ENCODE measurements around the gene MAD1L1.

The MAD1L1 gene

DNA sequence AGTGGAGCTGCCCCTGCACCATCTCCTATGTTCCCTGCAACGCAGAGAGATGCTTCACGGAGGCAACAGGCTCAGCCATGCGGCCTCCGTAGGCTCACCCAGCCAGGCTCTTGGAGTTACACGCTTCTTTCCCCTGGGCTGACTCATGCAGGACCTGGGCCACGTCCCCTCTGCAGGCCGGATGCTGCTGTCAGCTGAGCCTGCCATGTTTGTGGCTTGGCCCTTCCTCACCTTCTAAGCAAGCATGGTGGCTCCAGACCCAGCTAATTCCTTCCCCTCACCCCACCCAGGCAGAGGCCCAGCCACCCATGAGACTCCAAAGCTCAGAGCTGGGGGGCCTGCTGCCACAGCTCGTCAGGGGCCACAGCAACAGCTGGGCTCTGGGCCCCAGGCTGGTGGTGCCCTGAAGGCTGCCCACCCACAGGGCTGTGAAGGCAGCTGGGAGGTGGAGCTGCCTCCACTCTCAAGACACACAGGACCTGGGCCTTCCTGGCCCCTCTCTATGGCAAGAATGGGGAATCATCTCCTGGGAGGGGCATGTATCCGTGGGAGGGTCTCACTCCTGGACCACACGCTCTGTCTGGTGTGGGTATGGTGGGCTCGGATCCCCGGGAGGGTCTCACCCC, 343.1 kb downstream of the MAD1L1 start:
- 94% methylated on average over 12 of the region's 12 CpGs for WGBS
- no peak overlapping the region for H3K4me3 ChIP-seq (ENCODE audit: low read length)
- no peaks in the 10 kb centered on the region for H3K4me1 ChIP-seq (ENCODE audit: insufficient read depth, low read length)
- no peaks in the 10 kb centered on the region for H3K9me3 ChIP-seq (ENCODE audit: insufficient read depth, low read depth, low read length)
- H3K27ac ChIP-seq (ENCODE audit: low read depth, low read length), result no peak overlapping the region
- H3K36me3 ChIP-seq (ENCODE audit: insufficient read depth, low read length), result peaks cover 19% of the 10 kb centered on the region
- no peaks in the 10 kb centered on the region for H3K27me3 ChIP-seq (ENCODE audit: insufficient read depth, low read length)
- no peak overlapping the region for H3K9ac ChIP-seq (ENCODE audit: low read depth, low read length)

GRCh38 chr7:1889091-1889490, 343.7 kb downstream of the MAD1L1 start:
- H3K4me1 ChIP-seq (ENCODE audit: insufficient read depth, low read length), result no peaks in the 10 kb centered on the region
- H3K27ac ChIP-seq (ENCODE audit: low read depth, low read length), result no peak overlapping the region
- no peak overlapping the region for H3K9ac ChIP-seq (ENCODE audit: low read depth, low read length)
- 94% methylated on average over 11 of the region's 11 CpGs for WGBS
- no peaks in the 10 kb centered on the region for H3K27me3 ChIP-seq (ENCODE audit: insufficient read depth, low read length)
- H3K36me3 ChIP-seq (ENCODE audit: insufficient read depth, low read length), result peaks cover 19% of the 10 kb centered on the region
- no peaks in the 10 kb centered on the region for H3K9me3 ChIP-seq (ENCODE audit: insufficient read depth, low read depth, low read length)
- H3K4me3 ChIP-seq (ENCODE audit: low read length), result no peak overlapping the region

GRCh38 chr7:1888425-1888824, 344.3 kb downstream of the MAD1L1 start:
- H3K27ac ChIP-seq (ENCODE audit: low read depth, low read length), result no peak overlapping the region
- peaks cover 19% of the 10 kb centered on the region for H3K36me3 ChIP-seq (ENCODE audit: insufficient read depth, low read length)
- no peak overlapping the region for H3K9ac ChIP-seq (ENCODE audit: low read depth, low read length)
- H3K4me1 ChIP-seq (ENCODE audit: insufficient read depth, low read length), result no peaks in the 10 kb centered on the region
- no peaks in the 10 kb centered on the region for H3K9me3 ChIP-seq (ENCODE audit: insufficient read depth, low read depth, low read length)
- H3K27me3 ChIP-seq (ENCODE audit: insufficient read depth, low read length), result no peaks in the 10 kb centered on the region
- WGBS, result 94% methylated on average over 12 of the region's 12 CpGs
- H3K4me3 ChIP-seq (ENCODE audit: low read length), result no peak overlapping the region

GRCh38 chr7:1887251-1887650, 345.5 kb downstream of the MAD1L1 start:
- Histone ChIP-seq H3K27ac (ENCODE audit: low read depth, low read length) (no peak overlapping the region), H3K4me1 (ENCODE audit: insufficient read depth, low read length) (peaks cover 1% of the 10 kb centered on the region; the same call in 1 of the 2 replicates), H3K9ac (ENCODE audit: low read depth, low read length) (no peak overlapping the region), H3K9me3 (ENCODE audit: insufficient read depth, low read depth, low read length) (no peaks in the 10 kb centered on the region), H3K4me3 (ENCODE audit: low read length) (no peak overlapping the region), H3K27me3 (ENCODE audit: insufficient read depth, low read length) (no peaks in the 10 kb centered on the region), H3K36me3 (ENCODE audit: insufficient read depth, low read length) (peaks cover 19% of the 10 kb centered on the region)
- WGBS, result 94% methylated on average over 10 of the region's 10 CpGs

DNA sequence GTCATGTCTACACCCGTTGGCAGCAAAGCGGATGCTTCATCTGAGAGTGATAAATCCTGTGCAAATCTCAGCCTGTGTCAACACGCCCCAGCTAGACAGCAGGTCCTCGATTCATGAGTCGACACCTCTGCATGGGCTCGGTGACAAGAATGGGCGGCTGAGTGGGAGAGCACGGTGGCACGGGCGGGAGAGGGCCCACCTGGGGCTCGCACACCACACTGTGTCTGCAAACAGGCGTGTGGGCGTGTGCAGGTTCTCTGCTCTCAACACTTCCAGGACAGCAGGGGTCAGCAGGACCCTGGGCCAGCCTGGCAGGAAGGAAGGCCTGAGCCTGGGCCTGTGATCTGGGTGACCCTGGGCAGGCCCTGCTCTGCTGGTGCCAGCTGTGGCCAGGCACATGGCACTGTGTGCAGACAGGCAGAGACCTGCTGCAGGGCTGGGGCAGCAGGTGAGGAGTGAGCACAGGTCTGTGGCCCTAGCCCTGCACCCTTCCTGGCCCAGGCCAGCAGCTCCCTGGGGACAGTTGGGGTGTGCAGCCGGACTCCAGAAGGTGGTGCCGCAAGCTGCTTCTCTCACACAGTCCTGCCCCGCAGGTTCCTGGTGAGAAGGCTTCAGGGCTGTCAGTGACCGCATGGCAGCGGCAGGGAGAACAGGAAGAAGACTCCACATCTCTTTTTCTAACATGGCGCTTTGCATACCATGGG, 346.2 kb downstream of the MAD1L1 start:
- H3K4me3 ChIP-seq (ENCODE audit: low read length), result no peak overlapping the region
- no peak overlapping the region for H3K27ac ChIP-seq (ENCODE audit: low read depth, low read length)
- H3K9me3 ChIP-seq (ENCODE audit: insufficient read depth, low read depth, low read length), result no peaks in the 10 kb centered on the region
- H3K27me3 ChIP-seq (ENCODE audit: insufficient read depth, low read length), result no peaks in the 10 kb centered on the region
- peaks cover 4% of the 10 kb centered on the region; the same call in 1 of the 2 replicates for H3K4me1 ChIP-seq (ENCODE audit: insufficient read depth, low read length)
- WGBS, result 95% methylated on average over 19 of the region's 19 CpGs
- peaks cover 19% of the 10 kb centered on the region for H3K36me3 ChIP-seq (ENCODE audit: insufficient read depth, low read length)
- no peak overlapping the region for H3K9ac ChIP-seq (ENCODE audit: low read depth, low read length)

- H3K27ac ChIP-seq (ENCODE audit: low read depth, low read length), result no peak overlapping the region
- 88% methylated on average over 28 of the region's 28 CpGs for WGBS
- no peak overlapping the region for H3K9ac ChIP-seq (ENCODE audit: low read depth, low read length)
- H3K27me3 ChIP-seq (ENCODE audit: insufficient read depth, low read length), result no peaks in the 10 kb centered on the region
- H3K4me3 ChIP-seq (ENCODE audit: low read length), result no peak overlapping the region
- H3K4me1 ChIP-seq (ENCODE audit: insufficient read depth, low read length), result peaks cover 4% of the 10 kb centered on the region; the same call in 1 of the 2 replicates
- H3K9me3 ChIP-seq (ENCODE audit: insufficient read depth, low read depth, low read length), result no peaks in the 10 kb centered on the region
- peaks cover 19% of the 10 kb centered on the region for H3K36me3 ChIP-seq (ENCODE audit: insufficient read depth, low read length)
Measured at GRCh38 chr7:1885465-1886226, 347.1 kb downstream of the MAD1L1 start.

GRCh38 chr7:1884583-1885350, 348.0 kb downstream of the MAD1L1 start:
- Histone ChIP-seq H3K4me3 (ENCODE audit: low read length) (no peak overlapping the region), H3K36me3 (ENCODE audit: insufficient read depth, low read length) (peaks cover 19% of the 10 kb centered on the region), H3K4me1 (ENCODE audit: insufficient read depth, low read length) (peaks cover 4% of the 10 kb centered on the region; the same call in 1 of the 2 replicates), H3K27ac (ENCODE audit: low read depth, low read length) (no peak overlapping the region), H3K9me3 (ENCODE audit: insufficient read depth, low read depth, low read length) (no peaks in the 10 kb centered on the region), H3K9ac (ENCODE audit: low read depth, low read length) (no peak overlapping the region), H3K27me3 (ENCODE audit: insufficient read depth, low read length) (no peaks in the 10 kb centered on the region)
- 93% methylated on average over 26 of the region's 26 CpGs for WGBS

DNA sequence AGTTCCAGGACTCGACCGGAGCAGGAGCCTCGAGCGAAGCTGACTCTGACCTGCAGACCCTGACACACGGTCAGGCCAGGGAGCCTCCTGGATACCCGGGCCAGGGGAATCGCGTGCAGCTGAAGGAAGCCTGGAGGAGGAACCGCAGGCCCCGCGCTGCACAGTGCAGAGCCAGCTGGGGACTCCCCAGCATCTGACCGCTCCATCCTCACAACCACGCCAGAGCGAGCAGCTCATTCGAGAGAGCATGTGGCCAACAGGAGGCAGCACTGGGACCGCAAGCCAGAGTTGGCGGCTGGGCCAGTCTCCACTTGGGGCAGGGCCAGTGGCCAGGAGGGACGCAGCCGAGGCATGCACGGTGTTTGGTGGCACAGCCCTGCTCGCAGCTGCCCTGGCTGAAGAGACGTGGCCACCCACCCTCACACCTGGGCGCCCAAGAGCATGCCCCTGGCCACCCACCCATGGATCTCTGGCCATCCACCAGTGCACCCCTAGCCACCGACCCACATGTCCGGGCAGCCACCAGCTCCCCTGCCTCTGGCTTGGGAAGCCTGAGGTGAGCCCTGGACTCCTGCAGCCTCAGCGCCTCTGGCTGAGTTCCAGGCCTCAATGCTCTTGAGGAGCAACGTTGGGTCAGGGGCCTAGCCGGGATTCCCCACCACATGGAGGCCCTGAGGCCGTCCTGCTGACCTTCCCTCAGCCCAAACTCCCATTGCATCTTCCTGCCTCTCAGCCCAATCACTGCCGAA, 348.7 kb downstream of the MAD1L1 start:
- Histone ChIP-seq H3K36me3 (ENCODE audit: insufficient read depth, low read length) (peaks cover 19% of the 10 kb centered on the region), H3K27me3 (ENCODE audit: insufficient read depth, low read length) (no peaks in the 10 kb centered on the region), H3K9me3 (ENCODE audit: insufficient read depth, low read depth, low read length) (no peaks in the 10 kb centered on the region), H3K27ac (ENCODE audit: low read depth, low read length) (no peak overlapping the region), H3K9ac (ENCODE audit: low read depth, low read length) (no peak overlapping the region), H3K4me3 (ENCODE audit: low read length) (no peak overlapping the region), H3K4me1 (ENCODE audit: insufficient read depth, low read length) (peaks cover 4% of the 10 kb centered on the region; the same call in 1 of the 2 replicates)
- WGBS, result 91% methylated on average over 30 of the region's 30 CpGs

GRCh38 chr7:1883031-1883761, 349.5 kb downstream of the MAD1L1 start:
- H3K27ac ChIP-seq (ENCODE audit: low read depth, low read length), result no peak overlapping the region
- no peaks in the 10 kb centered on the region for H3K9me3 ChIP-seq (ENCODE audit: insufficient read depth, low read depth, low read length)
- no peaks in the 10 kb centered on the region for H3K27me3 ChIP-seq (ENCODE audit: insufficient read depth, low read length)
- 48% methylated on average over 18 of the region's 18 CpGs for WGBS
- no peak overlapping the region for H3K9ac ChIP-seq (ENCODE audit: low read depth, low read length)
- peaks cover 11% of the 10 kb centered on the region for H3K36me3 ChIP-seq (ENCODE audit: insufficient read depth, low read length)
- peaks cover 4% of the 10 kb centered on the region; the same call in 1 of the 2 replicates for H3K4me1 ChIP-seq (ENCODE audit: insufficient read depth, low read length)
- H3K4me3 ChIP-seq (ENCODE audit: low read length), result no peak overlapping the region

DNA sequence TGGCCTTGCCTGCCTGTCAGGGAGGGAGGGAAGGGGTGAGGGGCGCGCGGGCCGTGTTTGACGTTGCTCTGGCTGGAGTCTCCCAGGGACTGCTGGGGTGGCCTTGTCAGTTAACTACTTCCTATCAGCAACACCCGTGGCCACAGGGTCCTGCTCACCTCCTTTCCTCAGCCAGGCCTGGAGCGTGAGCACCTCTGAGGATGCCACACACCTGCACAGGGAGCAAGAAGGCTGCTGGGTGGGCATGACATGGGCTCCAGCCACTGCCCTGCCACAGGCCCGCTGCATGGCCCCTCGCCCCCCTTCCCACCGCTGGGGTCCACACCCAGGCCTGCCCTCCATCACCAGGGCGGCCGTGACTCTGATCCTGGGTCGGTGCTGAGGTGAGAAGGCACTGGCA, 350.3 kb downstream of the MAD1L1 start:
- Histone ChIP-seq H3K9ac (ENCODE audit: low read depth, low read length) (no peak overlapping the region), H3K27me3 (ENCODE audit: insufficient read depth, low read length) (no peaks in the 10 kb centered on the region), H3K4me3 (ENCODE audit: low read length) (no peak overlapping the region), H3K9me3 (ENCODE audit: insufficient read depth, low read depth, low read length) (peaks cover 4% of the 10 kb centered on the region; the same call in 1 of the 2 replicates), H3K36me3 (ENCODE audit: insufficient read depth, low read length) (peaks cover 4% of the 10 kb centered on the region), H3K27ac (ENCODE audit: low read depth, low read length) (no peak overlapping the region), H3K4me1 (ENCODE audit: insufficient read depth, low read length) (peaks cover 4% of the 10 kb centered on the region; the same call in 1 of the 2 replicates)
- WGBS, result 77% methylated on average over 13 of the region's 13 CpGs

Measured in HUES64 (cell line).